LNCAP (cell line): Measurements from ENCODE around the gene SERPING1.

Experiments
- CTCF ChIP-seq: fragments of 450-650 bp; IDR thresholded peaks from 2 replicates; pipeline ENCODE4 v1.5.1; 2017; ENCODE audit warnings: mild to moderate bottlenecking

The SERPING1 gene

GRCh38 chr11:57650739-57651090 lies 53.2 kb downstream of the SERPING1 start:
- no peak for TF ChIP-seq CTCF

GRCh38 chr11:57651408-57651807 lies 53.9 kb downstream of the SERPING1 start:
- TF ChIP-seq CTCF, result no peak

GRCh38 chr11:57652662-57653061 lies 55.2 kb downstream of the SERPING1 start:
- TF ChIP-seq CTCF, result no peak

GRCh38 chr11:57653163-57653562 lies 55.7 kb downstream of the SERPING1 start:
- TF ChIP-seq CTCF, result no peak

- TF ChIP-seq CTCF, result no peak
Observed at GRCh38 chr11:57656885-57657193, 59.4 kb downstream of the SERPING1 start.

GRCh38 chr11:57657194-57658022 lies 59.9 kb downstream of the SERPING1 start, which contains the start of gene CLP1:
Gene CLP1, plus strand, starts transcription at chr11:57657762. Its CDS starts 1,715 bp downstream, at chr11:57659477.
- TF ChIP-seq CTCF, result no peak

- TF ChIP-seq CTCF, result no peak
Observed at GRCh38 chr11:57658023-57658361, 60.5 kb downstream of the SERPING1 start.

GRCh38 chr11:57659669-57660068 lies 62.2 kb downstream of the SERPING1 start:
- TF ChIP-seq CTCF, result no peak
